ENCODE measurements around the gene DSG4. TPM values are rescaled to one million over a fixed set of nuclear protein-coding genes. Genes with fewer than 3 reads are reported as not detected.

DSG4 gene
- total RNA-seq, 1 experiment from 2014 or later: 0.07 TPM

- no TSS peak for BruUV-seq (replicated peaks)
- H3K4me1 ChIP-seq (ENCODE audit: control insufficient read depth in 1 of 2, insufficient read depth in 2 of 2, low read length in 2 of 2): no peaks in the 10 kb centered on the region
- ChIA-PET RAD21 (ENCODE audit: low non-redundant PET in 1 of 2, low total read pairs in 2 of 2, uncharacterized antibody in 2 of 2, unreplicated experiment in 2 of 2) (no interaction called here), POLR2A (no interaction called here), CTCF (interaction anchor here (1.1 kb wide), 1 partner anchor 13 kb away, joined by 6 read pairs; no protein-coding TSS in a partner anchor)
- no peaks in the 10 kb centered on the region for H3K9me2 ChIP-seq (ENCODE audit: insufficient read depth)
- ATAC-seq: no peak
- no peaks in the 10 kb centered on the region for H3K79me2 ChIP-seq (ENCODE audit: insufficient read depth, low read length)
- H3K27ac ChIP-seq (ENCODE audit: low read depth, low read length): no peak overlapping the region
- intact Hi-C loops (cut with micrococcal nuclease): no loop called here
- no peak for TF ChIP-seq POLR2A (IDR thresholded peaks at IDR 0.05; ENCODE audit: borderline replicate concordance, extremely low read depth, insufficient read depth, insufficient read length)
- TF ChIP-seq FOSL1 (IDR thresholded peaks at IDR 0.05; ENCODE audit: low read depth): no peak
- TF ChIP-seq EGR1 (IDR thresholded peaks at IDR 0.05; ENCODE audit: low read depth): no peak
- no peak for TF ChIP-seq SP1 (IDR thresholded peaks at IDR 0.05; ENCODE audit: low read depth)
- TF ChIP-seq RAD21 (IDR thresholded peaks at IDR 0.05; ENCODE audit: low read depth): no peak
- TF ChIP-seq ZFX (IDR thresholded peaks at IDR 0.05): no peak
- TF ChIP-seq CEBPB (IDR thresholded peaks at IDR 0.05; ENCODE audit: low read depth): no peak
- TF ChIP-seq REST (IDR thresholded peaks at IDR 0.05; ENCODE audit: low read depth): no peak
- no peak for TF ChIP-seq ATF3 (IDR thresholded peaks at IDR 0.05)
- TF ChIP-seq SIN3A (IDR thresholded peaks at IDR 0.05; ENCODE audit: low read depth): no peak
- no peak for TF ChIP-seq ELF1 (IDR thresholded peaks at IDR 0.05; ENCODE audit: borderline replicate concordance, low read depth)
- no peak for TF ChIP-seq SRF (IDR thresholded peaks at IDR 0.05; ENCODE audit: low read depth)
- no peak for TF ChIP-seq CBX3 (IDR thresholded peaks at IDR 0.05; ENCODE audit: low read depth)
- no peak for TF ChIP-seq EZH2phosphoT487 (IDR thresholded peaks at IDR 0.05; ENCODE audit: borderline replicate concordance)
- no peak for TF ChIP-seq TCF7L2 (IDR thresholded peaks at IDR 0.05; ENCODE audit: borderline replicate concordance, extremely low read depth, insufficient read depth, insufficient read length)
- DNase-seq (ENCODE audit: low read depth, low spot score): no peak
- no peaks in the 10 kb centered on the region for H3K36me3 ChIP-seq (ENCODE audit: control insufficient read depth in 1 of 2, insufficient read depth in 2 of 2, low read length in 2 of 2)
- H3K4me2 ChIP-seq (ENCODE audit: low read length): no peak overlapping the region
- no peak overlapping the region for H3K4me3 ChIP-seq (replicated peaks in 1 of 2; ENCODE audit: low read depth in 1 of 2, low read length in 2 of 2)
- no peaks in the 10 kb centered on the region for H3K27me3 ChIP-seq (ENCODE audit: insufficient read depth, low read length)
- no peak overlapping the region for H2AFZ ChIP-seq (ENCODE audit: low read depth, low read length, poor library complexity, severe bottlenecking)
- H4K20me1 ChIP-seq (ENCODE audit: insufficient read depth): no peaks in the 10 kb centered on the region
- H3K9me3 ChIP-seq (ENCODE audit: control insufficient read depth in 1 of 2, insufficient read depth in 1 of 2, low read depth in 1 of 2, low read length in 2 of 2): no peaks in the 10 kb centered on the region
- H3K9ac ChIP-seq (ENCODE audit: low read length): no peak overlapping the region
These were observed 34.3 kb downstream of the DSG4 start for GRCh38 chr18:31410716-31411483.
